Fibroblast of skin of right biceps (primary cell): ENCODE data around the gene KLHL3.

ENCODE experiments used
- DNase-seq: peaks from one replicate; pipeline ENCODE4 v3.0.0-alpha.2; 2013

The KLHL3 gene

DNA sequence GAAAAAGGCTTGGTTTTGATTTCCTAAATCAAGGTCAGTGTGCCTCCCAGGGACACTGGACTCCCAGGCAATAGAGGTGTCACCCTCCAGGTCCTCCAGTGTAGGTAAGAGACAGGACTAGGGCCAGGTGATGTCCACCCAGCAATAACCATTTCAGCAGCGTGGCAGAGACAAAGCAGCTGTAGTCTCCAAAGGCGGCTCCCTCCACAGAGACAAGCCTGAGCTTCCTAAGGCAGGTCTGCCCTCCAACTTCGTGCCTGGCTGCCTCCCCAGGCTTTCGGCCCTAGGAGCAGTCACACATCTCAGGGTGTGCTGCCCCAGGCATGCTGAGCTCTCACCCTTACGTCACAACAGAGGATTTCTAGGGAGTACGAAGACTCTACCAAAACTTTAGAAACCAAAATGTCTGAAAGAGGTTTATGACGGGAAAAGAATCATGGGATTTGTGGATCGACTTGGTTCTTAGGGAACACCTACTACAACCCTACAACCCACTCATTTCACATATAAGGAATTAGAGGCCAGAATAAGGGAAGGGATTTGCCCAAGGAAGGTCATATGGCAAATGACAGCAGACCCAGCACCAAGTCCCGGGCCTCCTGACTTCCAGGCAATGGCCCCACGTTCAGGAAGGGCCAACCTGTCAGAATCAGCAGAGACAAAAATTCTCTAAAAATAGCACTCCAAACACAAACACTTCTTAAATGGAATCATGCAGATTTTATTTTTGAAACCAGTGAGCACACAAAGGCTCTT lies 105.5 kb downstream of the KLHL3 start:
- DNase-seq, result no peak

GRCh38 chr5:137629646-137630045 lies 106.2 kb downstream of the KLHL3 start:
- peak; percentile 54 for DNase-seq

GRCh38 chr5:137627706-137628105 lies 108.2 kb downstream of the KLHL3 start:
- DNase-seq, result no peak

- DNase-seq, result no peak
Measured at GRCh38 chr5:137627293-137627692, 108.6 kb downstream of the KLHL3 start.

DNA sequence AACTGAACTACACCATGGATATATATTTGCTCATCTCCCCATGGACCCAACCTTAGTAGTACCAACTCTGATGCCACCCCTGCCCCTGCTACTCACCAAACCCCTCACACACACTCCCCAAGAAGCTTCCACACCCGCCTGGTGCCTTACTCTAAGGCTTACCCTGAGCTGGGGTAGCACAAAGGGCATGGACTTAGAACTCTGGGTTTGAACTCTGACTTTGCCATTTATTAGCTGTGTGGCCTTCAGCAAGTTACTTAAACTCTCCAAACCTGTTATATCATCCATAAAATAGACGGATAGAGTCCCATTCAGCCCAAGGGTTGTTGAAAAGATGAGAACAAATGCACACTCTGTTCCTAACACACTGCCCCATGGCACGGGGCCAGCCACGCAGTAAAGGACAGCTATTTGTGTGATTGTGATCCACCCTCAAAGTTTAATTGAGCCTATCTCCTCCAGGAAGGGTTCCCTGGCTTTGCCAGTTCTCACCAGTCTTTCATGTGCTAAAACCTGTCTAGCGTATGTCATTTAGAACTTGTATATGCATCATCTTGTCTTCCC lies 111.0 kb downstream of the KLHL3 start:
- DNase-seq, result no peak

DNA sequence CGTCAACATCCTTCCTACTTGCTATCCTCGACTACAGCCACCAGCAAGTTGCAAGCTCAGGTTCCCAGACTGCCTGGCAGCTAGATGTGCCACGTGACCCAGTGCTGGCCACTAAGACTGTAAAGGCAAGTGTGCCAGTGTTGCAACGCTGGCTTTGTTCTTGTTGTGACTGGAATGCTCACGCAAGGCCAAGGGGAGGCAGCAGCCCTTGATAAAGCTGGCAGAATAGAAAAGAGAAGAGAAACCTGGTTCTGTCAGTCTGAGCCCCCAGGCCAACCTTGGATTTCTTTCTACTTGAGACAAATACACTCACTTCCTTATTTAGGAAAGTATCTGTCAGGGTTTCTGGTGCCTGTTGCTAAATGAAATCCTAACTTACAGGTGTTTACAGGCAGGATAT lies 113.0 kb downstream of the KLHL3 start:
- DNase-seq, result no peak

- DNase-seq, result peak; percentile 72
Measured at GRCh38 chr5:137621861-137622823, 113.7 kb downstream of the KLHL3 start.

DNA sequence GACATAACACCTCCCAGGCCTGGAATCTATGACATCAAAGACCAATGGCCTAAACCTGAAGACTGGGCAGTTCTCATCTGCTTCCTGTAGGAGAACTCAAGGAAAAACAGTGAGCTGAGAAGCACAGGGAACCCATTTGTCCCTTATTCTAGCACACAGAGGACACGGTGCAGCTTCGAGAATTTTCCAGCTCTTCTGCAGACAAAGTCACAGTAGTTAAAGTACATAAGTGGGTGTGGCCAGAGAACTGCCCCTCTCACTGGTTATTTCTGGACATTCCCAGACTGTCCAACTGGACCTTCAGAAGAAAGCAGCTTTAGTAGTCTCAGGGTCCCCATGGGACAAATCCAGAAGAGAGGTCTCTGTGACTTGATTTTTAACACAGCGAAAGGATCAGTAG lies 114.6 kb downstream of the KLHL3 start:
- DNase-seq, result no peak

GRCh38 chr5:137619191-137619870 lies 116.6 kb downstream of the KLHL3 start:
- peak; percentile 90 for DNase-seq

DNA sequence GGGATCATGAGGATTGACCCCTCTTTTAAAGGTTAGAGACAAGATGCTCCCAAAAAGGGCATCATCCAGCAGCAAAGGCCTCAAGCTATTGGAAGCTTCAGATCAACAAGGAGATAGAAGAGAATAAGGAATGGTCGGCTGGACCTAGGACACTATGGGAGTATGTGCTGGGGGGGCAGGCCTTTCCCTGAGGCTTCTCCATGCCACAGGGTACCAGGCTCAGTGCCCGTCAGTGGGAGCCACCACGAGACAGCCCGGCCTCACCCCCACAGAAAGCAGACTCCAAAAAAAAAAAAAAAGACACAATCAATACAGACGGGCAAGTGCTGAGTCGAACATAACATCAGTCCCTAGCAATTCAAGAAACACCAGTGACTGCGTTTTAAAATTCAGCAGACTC lies 117.4 kb downstream of the KLHL3 start:
- no peak for DNase-seq

DNA sequence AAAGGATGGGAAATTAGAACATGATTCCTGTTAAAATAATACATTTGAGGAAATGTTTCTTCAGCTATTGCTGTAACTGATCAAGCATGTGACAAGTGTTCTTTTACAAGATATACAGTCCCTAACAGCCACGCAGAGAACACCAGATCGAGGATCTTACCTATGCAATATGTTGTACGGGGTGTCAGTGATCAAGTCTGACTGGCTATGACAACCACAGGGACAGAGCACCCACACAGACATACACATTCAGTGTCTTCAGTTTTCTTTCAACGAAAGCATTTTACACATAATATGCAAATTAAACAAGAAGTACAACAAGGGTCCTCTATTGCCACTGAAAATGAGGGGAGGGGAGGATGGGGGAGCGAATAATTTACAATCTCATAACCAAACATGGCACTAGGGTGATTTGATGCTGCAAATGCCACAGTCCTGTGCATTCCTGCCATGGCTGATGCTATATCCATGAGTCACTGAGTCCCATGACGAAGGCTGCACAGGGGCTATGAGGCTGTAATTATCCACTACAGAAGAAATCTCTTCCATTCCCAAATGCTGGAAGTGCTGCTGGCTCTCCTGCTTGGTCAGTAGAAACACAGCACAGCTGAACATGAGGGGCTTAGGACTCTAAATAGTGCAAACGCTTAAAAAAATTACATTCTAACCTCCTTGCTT lies 118.2 kb downstream of the KLHL3 start:
- peak; percentile 70 for DNase-seq

- DNase-seq, result no peak
Measured at GRCh38 chr5:137616046-137616445, 119.8 kb downstream of the KLHL3 start.

DNA sequence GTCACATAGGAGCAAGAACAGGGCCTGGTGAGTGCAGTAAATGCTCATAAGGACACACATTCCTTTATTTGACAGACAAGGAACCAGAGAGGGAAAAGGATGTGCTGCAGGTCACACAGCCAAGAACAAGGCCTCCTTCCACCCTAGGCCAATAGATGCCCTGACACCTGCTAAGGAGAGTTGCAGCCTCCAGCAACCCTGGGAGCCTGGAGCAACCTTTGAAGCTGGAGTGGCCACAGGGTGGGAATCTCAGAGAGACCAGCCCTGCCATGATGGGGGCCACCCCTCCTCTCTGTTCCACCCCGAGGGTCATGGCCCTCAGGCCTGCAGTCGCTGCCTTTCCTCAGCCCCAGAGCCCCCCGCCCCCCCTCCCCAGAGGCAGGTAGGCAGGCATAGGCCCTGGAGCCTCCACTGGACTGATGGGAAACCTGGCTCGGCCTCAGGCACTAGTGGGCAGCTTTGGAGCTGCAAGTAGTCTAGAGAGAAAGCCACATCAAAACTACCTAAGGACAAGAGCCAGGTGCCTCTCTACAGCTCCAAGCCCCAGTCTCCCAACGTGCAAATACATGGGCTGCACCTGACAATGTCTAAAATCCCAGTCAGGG lies 120.6 kb downstream of the KLHL3 start:
- DNase-seq, result no peak

- DNase-seq, result peak; percentile 32
Measured at GRCh38 chr5:137613554-137614265, 122.2 kb downstream of the KLHL3 start.

DNA sequence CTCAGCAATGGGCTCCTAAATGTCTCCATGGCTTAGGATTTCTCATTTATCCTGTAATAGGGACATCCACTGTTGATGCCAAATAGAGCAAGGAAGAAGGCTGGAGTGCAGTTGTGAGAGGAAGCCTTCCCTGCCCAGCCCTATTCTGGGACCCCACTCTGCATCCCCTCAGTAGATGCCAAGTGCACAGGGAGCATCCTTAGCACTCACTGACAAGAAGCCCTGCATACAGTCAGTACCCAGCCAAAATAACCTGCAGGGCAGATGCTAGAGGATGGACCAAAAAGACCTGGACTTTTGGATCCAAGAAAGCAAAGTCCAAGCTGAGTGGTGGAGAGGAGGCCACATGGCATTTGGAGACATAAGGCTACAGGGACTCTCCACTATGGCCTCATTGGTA lies 123.3 kb downstream of the KLHL3 start:
- no peak for DNase-seq

GRCh38 chr5:137611794-137612435 lies 124.0 kb downstream of the KLHL3 start:
- DNase-seq, result no peak

DNA sequence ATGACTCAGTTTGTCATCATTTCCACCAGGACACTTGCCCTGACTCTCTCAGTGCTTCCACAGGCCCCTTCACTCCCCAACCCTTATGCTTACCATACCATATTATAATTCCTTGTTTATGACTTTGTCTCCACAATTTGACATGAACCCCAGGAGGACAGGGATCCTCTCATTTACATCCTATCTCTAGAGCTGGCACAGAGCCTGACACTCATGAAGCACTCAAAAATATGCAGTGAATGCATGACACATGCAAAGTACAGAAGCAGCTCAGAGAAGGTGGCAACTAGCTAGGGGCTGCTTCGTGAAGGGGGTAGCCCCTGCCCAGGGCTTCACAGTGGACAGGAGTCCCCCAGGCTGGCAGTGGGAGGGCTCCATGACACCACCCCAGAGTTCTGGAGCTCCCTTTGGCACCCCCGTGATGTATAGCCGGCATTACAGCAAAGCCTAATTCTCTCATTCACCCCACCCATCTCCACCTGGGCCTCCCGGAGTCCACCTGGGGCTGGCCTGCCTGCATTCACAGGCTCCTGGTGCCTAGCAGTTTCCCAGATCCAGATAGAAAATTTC lies 124.8 kb downstream of the KLHL3 start:
- peak; percentile 56 for DNase-seq

- DNase-seq, result no peak
Measured at GRCh38 chr5:137610598-137610997, 125.3 kb downstream of the KLHL3 start.

GRCh38 chr5:137609127-137609526 lies 126.8 kb downstream of the KLHL3 start:
- DNase-seq, result peak; percentile 76

- no peak for DNase-seq
Measured at GRCh38 chr5:137607771-137608170, 128.1 kb downstream of the KLHL3 start.
